ENCODE results near the gene CLEC10A.

DNA sequence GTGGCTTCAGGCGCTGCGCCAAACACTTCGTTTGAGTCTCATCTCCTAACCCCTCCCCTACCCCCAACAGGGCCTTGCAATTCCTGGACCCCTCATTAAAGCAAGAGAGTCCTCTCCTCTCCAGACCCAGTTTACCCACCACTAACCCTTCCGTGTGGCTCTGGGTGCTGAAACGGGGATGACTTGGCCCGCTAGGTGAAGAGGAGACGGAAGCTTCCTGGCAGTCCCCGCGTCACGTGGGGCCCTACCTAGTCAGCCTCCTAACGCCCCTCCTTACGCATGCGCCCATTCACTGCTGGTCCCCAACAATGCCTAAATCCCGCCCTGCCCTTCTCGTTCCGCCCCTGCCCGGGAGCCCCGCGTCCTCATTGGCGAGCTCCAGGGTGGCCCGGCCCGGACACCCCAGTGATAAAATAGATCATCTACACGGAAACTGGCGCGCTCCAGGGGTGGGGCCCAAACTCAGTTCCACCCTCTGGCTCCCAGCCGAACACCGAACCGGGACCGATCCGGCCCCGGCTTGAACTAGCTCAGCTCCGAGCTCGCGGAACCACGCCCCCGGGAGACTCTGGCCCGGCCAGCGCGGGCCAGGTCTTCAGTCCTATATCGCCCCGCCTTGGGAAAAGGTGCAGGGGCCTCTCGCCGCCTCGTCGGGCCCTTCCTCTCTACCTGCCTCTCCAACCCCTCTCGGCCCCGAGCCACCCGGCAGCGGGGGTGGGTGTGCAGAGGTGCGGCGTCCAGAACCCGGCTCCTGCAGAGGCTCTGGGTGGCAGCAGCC lies 44.3 kb downstream of the CLEC10A start, which contains the start of gene SLC16A13:
- TF ChIP-seq, protein P1, sequence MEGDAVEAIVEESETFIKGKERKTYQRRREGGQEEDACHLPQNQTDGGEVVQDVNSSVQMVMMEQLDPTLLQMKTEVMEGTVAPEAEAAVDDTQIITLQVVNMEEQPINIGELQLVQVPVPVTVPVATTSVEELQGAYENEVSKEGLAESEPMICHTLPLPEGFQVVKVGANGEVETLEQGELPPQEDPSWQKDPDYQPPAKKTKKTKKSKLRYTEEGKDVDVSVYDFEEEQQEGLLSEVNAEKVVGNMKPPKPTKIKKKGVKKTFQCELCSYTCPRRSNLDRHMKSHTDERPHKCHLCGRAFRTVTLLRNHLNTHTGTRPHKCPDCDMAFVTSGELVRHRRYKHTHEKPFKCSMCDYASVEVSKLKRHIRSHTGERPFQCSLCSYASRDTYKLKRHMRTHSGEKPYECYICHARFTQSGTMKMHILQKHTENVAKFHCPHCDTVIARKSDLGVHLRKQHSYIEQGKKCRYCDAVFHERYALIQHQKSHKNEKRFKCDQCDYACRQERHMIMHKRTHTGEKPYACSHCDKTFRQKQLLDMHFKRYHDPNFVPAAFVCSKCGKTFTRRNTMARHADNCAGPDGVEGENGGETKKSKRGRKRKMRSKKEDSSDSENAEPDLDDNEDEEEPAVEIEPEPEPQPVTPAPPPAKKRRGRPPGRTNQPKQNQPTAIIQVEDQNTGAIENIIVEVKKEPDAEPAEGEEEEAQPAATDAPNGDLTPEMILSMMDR (conservative IDR thresholded peaks at IDR 0.05) = no peak
- no peak for TF ChIP-seq EZH2 (IDR thresholded peaks at IDR 0.05; ENCODE audit: low read depth)
